ENCODE results near the gene SNX6. TPM values are rescaled to one million over a fixed set of nuclear protein-coding genes. Genes with fewer than 3 reads are reported as not detected.
"Not testable (repeated sequence)": the region's sequence is repeated elsewhere in the genome, so short reads cannot be mapped to it uniquely, and the experiment has no call there.

Gene SNX6
- total RNA-seq, 4 donors from 2014 or later = 80.8 to 154 (median 98.6) TPM

- intact Hi-C loops (cut with DNase I) = no loop called here
- no peak for TF ChIP-seq POLR2A (IDR thresholded peaks at IDR 0.05)
- TF ChIP-seq CTCF (IDR thresholded peaks at IDR 0.05) = no peak
- H3K9me3 ChIP-seq = no peaks in the 10 kb centered on the region
Observed at GRCh38 chr14:34660796-34661195, 30.8 kb upstream of the SNX6 start.

GRCh38 chr14:34655959-34656358 is 26.0 kb upstream of the SNX6 start:
- no peaks in the 10 kb centered on the region for H3K27me3 ChIP-seq
- no peak overlapping the region for H3K27ac ChIP-seq
- intact Hi-C loops (cut with DNase I) = no loop called here
- H3K36me3 ChIP-seq = no peaks in the 10 kb centered on the region
- H3K4me3 ChIP-seq (replicated peaks in 1 of 3) = no peak overlapping the region
- no peak for TF ChIP-seq POLR2A (IDR thresholded peaks at IDR 0.05)
- no peak for TF ChIP-seq CTCF (IDR thresholded peaks at IDR 0.05)
- 76 to 85% methylated on average over 1 of the region's 1 CpG for whole genome bisulfite sequencing, 2 donors
- H3K4me1 ChIP-seq = no peaks in the 10 kb centered on the region
- DNase-seq = no peak
- H3K9me3 ChIP-seq = no peaks in the 10 kb centered on the region

More at GRCh38 chr14:34660796-34661195, 30.8 kb upstream of the SNX6 start:
- Histone ChIP-seq H3K27me3 (no peaks in the 10 kb centered on the region), H3K27ac (no peak overlapping the region), H3K4me1 (no peaks in the 10 kb centered on the region), H3K4me3 (replicated peaks in 1 of 3) (no peak overlapping the region), H3K36me3 (no peaks in the 10 kb centered on the region)
- DNase-seq = no peak

GRCh38 chr14:34653073-34653472 is 23.1 kb upstream of the SNX6 start:
- H3K4me3 ChIP-seq (replicated peaks in 1 of 3); H3K4me1 ChIP-seq; H3K27me3 ChIP-seq; H3K27ac ChIP-seq; H3K9me3 ChIP-seq; H3K36me3 ChIP-seq; DNase-seq; intact Hi-C loops (cut with DNase I): not testable (repeated sequence)
- 96% methylated on average over 2 of the region's 2 CpGs for WGBS, 2 donors

- intact Hi-C loops (cut with DNase I); H3K27me3 ChIP-seq; H3K36me3 ChIP-seq; H3K4me1 ChIP-seq; H3K9me3 ChIP-seq; DNase-seq; H3K27ac ChIP-seq; H3K4me3 ChIP-seq (replicated peaks in 1 of 3): not testable (repeated sequence)
- WGBS, 2 donors = 83 to 94% methylated on average over 1 of the region's 1 CpG
Observed at GRCh38 chr14:34652348-34652747, 22.4 kb upstream of the SNX6 start.

- Histone ChIP-seq H3K4me1 (no peaks in the 10 kb centered on the region), H3K36me3 (no peaks in the 10 kb centered on the region), H3K27ac (no peak overlapping the region), H3K4me3 (replicated peaks in 1 of 3) (no peak overlapping the region), H3K27me3 (no peaks in the 10 kb centered on the region), H3K9me3 (no peaks in the 10 kb centered on the region)
- WGBS, 2 donors = 69 to 74% methylated on average over 4 of the region's 4 CpGs
- TF ChIP-seq CTCF (IDR thresholded peaks at IDR 0.05) (no peak), POLR2A (IDR thresholded peaks at IDR 0.05) (no peak)
- DNase-seq = no peak
- intact Hi-C loops (cut with DNase I) = no loop called here
Observed at GRCh38 chr14:34650786-34651584, 21.0 kb upstream of the SNX6 start.

- not testable (repeated sequence) for H3K4me1 ChIP-seq, DNase-seq
- WGBS, 2 donors = 79 to 83% methylated on average over 2 of the region's 2 CpGs
Observed at GRCh38 chr14:34650006-34650405, 20.1 kb upstream of the SNX6 start.

More at GRCh38 chr14:34650006-34650405, 20.1 kb upstream of the SNX6 start:
- H3K27ac ChIP-seq; H3K27me3 ChIP-seq; H3K9me3 ChIP-seq; H3K36me3 ChIP-seq; intact Hi-C loops (cut with DNase I); H3K4me3 ChIP-seq (replicated peaks in 1 of 3): not testable (repeated sequence)
